GM10248 (cell line): ENCODE measurements around the gene P2RY13.

Source experiments
- CTCF ChIA-PET: fragments of 300-600 bp; sonication (Branson Sonifier 250); formaldehyde crosslinking; extraction: SDS; loops from one replicate; lab custom pipeline; 2021; ENCODE audit warnings: antibody characterized with exemption; lab: Yijun Ruan, JAX
- POLR2A ChIA-PET: fragments of 350-650 bp; sonication (Branson Sonifier 250); formaldehyde crosslinking; extraction: SDS; loops from one replicate; lab custom pipeline; 2020; ENCODE audit warnings: antibody characterized with exemption; lab: Yijun Ruan, JAX
- DNase-seq: peaks from one replicate; pipeline ENCODE4 v3.0.0; 2012; ENCODE audit errors: extremely low spot score
- TF ChIP-seq, protein P1 (sequence below): IDR thresholded peaks from 2 replicates; pipeline ENCODE4 v1.5.1; 2012; ENCODE audit warnings: mild to moderate bottlenecking, low read depth; ENCODE audit errors: extremely low read depth, missing control alignments, control extremely low read depth

P2RY13 gene

DNA sequence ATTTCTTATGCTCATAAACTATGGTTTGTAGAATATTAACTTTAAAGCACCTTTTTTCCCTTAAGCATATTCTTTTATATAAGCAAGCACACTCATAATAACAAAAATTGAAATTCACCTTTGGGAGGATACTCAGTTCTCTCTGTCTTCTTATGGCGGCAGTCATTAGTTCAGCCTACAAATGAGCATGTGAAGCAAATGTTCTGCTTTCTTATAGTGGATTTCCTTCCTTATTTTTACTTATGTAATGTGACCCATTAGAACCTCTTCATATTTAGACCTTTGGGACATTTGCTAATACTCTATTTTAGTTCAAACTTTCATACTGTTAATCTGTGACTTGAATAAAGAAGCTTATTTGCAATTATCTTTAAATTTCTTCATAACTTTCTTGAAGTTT lies at the start of gene P2RY13:
P2RY13 (minus strand) TSS at position 187 of the 400 bp plus-strand sequence; CDS start at position 166, 21 bp downstream.
- POLR2A ChIA-PET = no interaction called here
- DNase-seq = no peak
- TF ChIP-seq, protein P1, sequence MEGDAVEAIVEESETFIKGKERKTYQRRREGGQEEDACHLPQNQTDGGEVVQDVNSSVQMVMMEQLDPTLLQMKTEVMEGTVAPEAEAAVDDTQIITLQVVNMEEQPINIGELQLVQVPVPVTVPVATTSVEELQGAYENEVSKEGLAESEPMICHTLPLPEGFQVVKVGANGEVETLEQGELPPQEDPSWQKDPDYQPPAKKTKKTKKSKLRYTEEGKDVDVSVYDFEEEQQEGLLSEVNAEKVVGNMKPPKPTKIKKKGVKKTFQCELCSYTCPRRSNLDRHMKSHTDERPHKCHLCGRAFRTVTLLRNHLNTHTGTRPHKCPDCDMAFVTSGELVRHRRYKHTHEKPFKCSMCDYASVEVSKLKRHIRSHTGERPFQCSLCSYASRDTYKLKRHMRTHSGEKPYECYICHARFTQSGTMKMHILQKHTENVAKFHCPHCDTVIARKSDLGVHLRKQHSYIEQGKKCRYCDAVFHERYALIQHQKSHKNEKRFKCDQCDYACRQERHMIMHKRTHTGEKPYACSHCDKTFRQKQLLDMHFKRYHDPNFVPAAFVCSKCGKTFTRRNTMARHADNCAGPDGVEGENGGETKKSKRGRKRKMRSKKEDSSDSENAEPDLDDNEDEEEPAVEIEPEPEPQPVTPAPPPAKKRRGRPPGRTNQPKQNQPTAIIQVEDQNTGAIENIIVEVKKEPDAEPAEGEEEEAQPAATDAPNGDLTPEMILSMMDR = no peak
- CTCF ChIA-PET = interaction anchor here (2.5 kb wide), 1 partner anchor 16 kb away, joined by 19 read pairs; no protein-coding TSS in a partner anchor

DNA sequence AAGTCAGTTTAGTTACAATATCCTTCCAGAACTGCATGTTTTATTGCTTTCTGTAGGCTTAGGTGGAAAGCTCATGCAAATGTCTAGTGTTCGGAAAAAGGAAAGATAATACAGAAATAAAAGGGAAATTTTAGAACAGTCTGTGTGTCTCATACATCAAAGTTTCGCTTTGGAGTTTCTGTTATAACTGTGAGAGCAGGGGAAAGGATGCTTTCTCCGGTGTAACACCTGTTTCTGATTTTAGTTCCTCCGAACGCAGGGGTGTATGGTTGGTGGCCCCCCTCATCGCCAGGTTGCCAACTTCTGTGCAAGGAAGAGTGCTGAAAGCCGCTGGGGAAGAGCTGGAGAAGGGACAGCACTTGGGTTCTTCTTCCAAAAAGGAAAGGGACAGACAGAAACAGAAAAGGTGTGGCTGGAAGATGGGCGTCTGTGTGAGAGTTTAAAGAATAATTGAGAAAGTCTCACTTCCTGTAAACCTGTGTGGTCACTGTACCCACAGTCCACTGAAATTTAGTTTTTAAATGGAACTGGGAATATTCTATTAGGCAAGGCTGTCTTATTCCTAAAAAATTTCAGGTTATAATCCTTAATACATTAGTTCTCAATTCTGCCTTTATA lies 48.5 kb upstream of the P2RY13 start:
- DNase-seq = peak; percentile 26
- CTCF ChIA-PET = interaction anchor here (1.0 to 2.2 kb wide), 5 partner anchors 7 to 51 kb away, joined by 3 to 9 read pairs (median 4); no protein-coding TSS in a partner anchor
- POLR2A ChIA-PET = no interaction called here
- TF ChIP-seq, protein P1 = no peak

DNA sequence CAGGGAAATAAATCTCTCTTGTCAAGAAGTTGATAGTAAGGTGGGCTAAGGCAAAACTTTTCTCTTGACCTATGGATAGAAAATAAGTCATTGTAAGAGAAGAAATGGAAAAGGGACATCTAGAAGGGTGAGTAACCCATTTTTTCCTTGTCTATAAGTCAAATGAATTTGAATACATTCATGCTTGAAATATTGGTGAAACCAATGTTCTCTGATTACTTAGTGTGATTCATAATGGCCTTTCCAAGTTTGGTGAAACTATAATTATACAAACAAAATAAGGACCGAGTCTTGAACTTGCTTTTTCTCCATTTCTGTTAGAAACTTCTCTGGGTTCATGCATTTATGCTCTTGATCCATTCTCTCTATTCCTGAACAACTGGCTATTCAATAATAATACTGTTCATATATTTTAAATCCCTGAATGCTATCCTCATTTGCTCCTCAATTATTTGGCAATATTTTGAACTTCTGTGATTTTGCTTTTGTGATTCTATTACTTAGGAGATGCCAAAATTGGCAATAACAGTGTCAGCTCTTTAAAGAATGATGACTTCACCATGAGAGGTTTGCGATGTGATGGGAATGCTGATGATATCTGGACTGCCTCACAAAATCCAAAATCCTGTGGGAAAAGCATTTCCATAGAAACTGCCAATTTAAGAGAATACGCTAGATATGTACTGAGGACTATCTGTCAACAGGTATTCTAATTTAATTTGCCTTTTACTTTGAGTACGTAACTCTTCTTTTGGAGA lies 42.9 kb upstream of the P2RY13 start:
- POLR2A ChIA-PET = no interaction called here
- CTCF ChIA-PET = interaction anchor here (1.3 to 1.5 kb wide), 3 partner anchors 9 to 13 kb away, joined by 3 to 5 read pairs (median 4); partner anchors contain the start of gene P2RY12
- DNase-seq = no peak
- TF ChIP-seq, protein P1 = no peak

DNA sequence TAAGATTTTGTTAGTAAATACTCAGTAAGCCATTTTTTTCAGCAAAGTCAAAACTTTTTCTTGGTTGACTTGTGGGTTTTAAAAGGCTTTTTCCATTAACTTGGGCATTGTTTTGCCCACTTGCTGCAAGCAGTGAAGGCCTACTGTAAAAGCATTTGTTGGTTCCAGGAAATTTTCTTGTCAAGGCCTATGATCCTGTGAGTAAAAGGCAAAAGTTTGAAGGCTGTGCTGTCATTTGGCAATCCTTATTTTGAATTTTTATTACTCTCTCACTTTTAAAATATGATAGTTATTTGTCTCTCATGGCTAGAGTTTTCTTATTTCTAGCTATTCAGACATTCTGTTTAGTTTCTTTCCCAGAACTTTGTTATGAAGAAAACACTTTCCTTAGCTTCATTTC lies 42.2 kb upstream of the P2RY13 start:
- TF ChIP-seq, protein P1 = no peak
- POLR2A ChIA-PET = no interaction called here
- CTCF ChIA-PET = interaction anchor here (1.5 to 1.8 kb wide), 3 partner anchors 7 to 14 kb away, joined by 5 to 10 read pairs (median 9); no protein-coding TSS in a partner anchor
- no peak for DNase-seq

DNA sequence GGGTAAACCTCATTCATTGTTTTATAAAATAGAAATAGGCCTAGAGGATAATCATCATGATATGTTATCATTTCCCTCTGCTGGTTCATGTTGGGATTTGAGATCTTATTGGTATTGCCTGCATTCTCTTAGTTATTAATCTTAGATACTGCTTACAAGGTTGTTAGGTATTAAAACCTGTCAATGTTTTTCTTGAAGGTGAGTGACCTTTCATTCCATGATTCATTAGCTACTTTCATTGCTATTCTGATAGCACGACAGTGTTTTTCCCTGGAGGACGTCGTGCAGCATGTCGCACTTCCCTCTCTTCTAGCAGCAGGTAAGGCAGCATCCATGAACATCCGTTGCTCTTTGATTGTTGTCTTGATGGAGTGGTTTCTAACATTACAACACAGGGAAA lies 38.1 kb upstream of the P2RY13 start:
- ChIA-PET CTCF (interaction anchor here (1.2 to 2.2 kb wide), 5 partner anchors 9 to 28 kb away, joined by 3 to 8 read pairs (median 5); no protein-coding TSS in a partner anchor), POLR2A (no interaction called here)

DNA sequence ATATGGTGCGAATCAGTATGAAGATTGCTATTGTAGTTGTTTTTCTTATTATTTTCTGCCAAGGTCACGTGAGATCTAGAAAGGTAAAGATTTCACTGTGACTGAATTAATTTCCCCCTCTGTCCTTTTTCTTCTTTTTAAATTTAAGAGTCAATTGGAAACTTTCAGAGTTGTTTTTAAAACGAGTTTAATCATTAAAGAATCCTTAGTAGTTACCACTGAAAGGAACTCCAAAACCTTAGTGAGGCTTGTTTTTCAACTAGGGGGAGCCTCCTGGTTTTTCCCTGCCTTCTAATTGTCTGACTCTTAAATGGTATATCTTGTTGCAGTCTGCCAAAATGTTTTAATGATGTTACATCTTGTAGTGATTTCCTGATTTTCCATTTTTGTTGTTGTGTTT lies 37.6 kb upstream of the P2RY13 start:
- ChIA-PET POLR2A (no interaction called here), CTCF (interaction anchor here (1.2 to 2.2 kb wide), 4 partner anchors 8 to 27 kb away, joined by 3 to 8 read pairs (median 6); no protein-coding TSS in a partner anchor)
- TF ChIP-seq, protein P1 = no peak
- DNase-seq = no peak

More for the DNA sequence above, 38.1 kb upstream of the P2RY13 start:
- DNase-seq = no peak
- TF ChIP-seq, protein P1 = no peak
